NOMO-1 treated with dmso at 0.1 percent for 144 hours (cell line): Measurements from ENCODE around the gene RILPL1.
"Not testable (repeated sequence)": the region's sequence is repeated elsewhere in the genome, so short reads cannot be mapped to it uniquely, and the experiment has no call there.

ENCODE experiments used
- DNase-seq: peaks from one replicate; lab custom pipeline; 2025; ENCODE audit not compliant: unreplicated experiment; lab: John Stamatoyannopoulos, UW

The RILPL1 gene, protein sequence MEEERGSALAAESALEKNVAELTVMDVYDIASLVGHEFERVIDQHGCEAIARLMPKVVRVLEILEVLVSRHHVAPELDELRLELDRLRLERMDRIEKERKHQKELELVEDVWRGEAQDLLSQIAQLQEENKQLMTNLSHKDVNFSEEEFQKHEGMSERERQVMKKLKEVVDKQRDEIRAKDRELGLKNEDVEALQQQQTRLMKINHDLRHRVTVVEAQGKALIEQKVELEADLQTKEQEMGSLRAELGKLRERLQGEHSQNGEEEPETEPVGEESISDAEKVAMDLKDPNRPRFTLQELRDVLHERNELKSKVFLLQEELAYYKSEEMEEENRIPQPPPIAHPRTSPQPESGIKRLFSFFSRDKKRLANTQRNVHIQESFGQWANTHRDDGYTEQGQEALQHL

DNA sequence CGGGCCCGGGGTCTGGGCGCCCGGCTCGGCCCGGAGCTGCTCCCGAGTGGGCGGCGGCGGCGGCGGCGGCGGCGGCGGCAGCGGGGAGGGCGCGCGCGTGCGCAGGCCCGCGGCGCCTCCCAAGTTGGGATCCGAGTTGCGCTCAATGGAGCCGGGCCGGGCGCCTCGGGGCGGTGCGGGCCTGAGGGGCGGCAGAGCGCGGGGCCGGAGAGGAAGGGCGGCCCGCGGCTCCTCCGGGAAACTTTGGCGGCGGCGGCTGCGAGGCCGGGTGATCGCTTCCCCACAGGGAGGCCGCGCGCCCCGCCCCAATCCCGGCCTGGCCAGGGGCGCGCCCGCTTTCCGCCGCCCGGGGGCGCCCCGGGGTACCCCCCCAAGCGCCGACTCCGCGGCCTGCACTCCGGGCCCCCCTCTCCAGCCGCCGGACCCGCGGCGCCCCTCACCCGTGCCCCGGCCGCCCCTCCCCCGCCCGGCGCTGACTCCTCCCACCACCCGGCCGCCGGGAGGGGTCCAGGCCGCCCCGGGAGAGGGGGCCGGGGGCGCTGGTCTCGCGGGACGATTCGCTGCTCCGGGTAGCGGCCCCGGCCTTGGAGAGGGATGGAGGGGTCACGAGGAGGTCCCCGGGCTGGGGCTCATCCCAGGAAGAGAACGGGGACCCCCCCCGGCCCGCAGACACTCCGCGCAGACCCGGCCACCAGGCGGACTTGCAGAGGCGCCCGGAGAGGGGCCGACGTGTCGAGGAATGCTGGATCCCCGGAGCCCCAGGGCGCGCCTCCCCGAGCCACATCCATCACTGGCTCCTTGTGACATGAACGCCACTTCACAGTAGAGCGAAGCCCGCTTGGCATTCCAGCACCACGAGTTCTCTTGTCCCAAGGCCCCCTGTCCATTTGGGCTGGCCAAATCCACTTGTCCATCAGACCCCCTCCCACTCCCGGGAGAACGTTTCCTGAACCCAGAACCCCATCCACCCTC, at the start of gene RILPL1:
TSS of gene RILPL1 (minus strand) at position 48 of the 972 bp plus-strand sequence. CDS start 237 bp downstream, outside the sequence.
- no peak for DNase-seq

- no peak for DNase-seq
These were observed 47.3 kb upstream of the RILPL1 start for GRCh38 chr12:123580772-123581171.

GRCh38 chr12:123578829-123579228, 45.3 kb upstream of the RILPL1 start:
- DNase-seq = not testable (repeated sequence)

- no peak for DNase-seq
These were observed 44.7 kb upstream of the RILPL1 start for GRCh38 chr12:123578243-123578642.

DNA sequence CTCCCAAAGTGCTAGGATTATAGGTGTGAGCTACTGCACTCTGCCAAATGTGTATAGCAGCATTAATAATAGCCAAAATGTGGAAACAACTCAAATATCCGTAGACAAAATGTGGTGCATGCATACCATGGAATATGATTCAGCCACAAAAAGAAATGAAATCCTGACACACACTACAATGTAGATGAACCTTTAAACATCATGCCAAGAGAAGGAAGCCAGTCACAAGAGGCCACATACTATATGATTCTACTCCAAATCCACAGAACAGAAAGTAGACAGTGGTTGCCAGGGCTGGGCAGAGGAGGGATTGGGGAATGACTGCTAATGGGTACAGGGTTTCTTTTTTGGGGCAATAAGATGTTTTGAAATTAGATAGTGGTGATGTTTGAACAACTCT, 43.1 kb upstream of the RILPL1 start:
- DNase-seq = no peak

- no peak for DNase-seq
These were observed 40.4 kb upstream of the RILPL1 start for GRCh38 chr12:123573870-123574269.

DNA sequence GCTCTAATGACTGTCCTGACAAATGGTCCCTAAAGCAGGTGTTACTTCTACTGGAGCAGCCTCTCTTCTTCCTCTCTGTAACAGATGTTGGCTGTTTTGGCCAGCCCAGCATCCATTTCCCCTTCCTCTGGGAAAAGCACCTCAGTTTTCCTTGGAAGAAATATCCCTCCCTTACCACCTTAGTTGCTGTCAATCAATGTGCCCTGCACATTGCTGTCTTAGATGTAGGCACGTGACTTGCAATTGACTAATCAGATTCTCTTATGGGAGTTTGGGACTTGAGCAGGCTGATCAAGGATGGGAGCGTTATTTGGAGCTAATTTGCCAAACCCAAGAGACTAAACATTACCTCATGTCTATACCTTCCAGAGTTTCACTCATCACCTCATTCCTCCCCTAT, 38.9 kb upstream of the RILPL1 start:
- DNase-seq = no peak

DNA sequence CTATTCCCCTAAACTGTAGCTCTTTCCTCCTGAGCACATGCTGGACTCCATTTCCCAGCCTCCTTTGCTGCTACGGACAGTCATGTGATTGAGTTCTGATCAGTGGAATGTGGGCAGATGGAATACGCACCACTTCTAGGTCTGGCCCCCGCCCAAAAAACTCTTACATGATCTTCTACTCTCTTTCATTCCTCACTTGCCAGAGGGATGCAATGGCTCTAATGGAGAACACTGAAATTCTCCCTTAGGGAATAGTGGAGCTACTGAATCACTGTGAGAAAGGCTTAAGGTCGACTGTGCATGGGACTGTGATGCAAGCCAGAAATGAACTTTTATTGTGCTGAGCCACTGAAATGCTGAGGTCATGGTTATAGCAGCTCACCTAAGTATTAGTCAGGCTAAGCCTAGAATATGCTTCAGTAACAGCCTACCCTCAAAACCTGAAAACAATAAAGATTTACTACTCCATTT, 37.9 kb upstream of the RILPL1 start:
- no peak for DNase-seq

- DNase-seq = no peak
These were observed 25.9 kb upstream of the RILPL1 start for GRCh38 chr12:123559468-123559867.

GRCh38 chr12:123558487-123558886, 25.0 kb upstream of the RILPL1 start:
- not testable (repeated sequence) for DNase-seq

DNA sequence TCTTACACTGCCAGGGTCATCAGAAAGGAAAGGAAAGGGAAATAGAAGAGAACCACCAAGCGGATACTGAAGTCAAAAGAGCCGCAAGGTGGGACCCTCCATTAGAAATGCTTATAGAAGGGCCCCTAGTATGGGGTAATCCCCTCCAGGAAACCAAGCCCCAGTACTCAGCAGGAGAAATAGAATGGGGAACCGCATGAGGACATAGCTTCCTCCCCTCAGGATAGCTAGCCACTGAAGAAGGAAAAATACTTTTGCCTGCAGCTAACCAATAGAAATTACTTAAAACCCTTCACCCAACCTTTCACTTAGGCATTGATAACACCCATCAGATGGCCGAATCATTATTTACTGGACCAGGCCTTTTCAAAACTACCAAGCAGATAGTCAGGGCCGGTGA, 21.3 kb upstream of the RILPL1 start:
- not testable (repeated sequence) for DNase-seq

- DNase-seq = peak; percentile 21
These were observed 20.6 kb upstream of the RILPL1 start for GRCh38 chr12:123554136-123554535.

DNA sequence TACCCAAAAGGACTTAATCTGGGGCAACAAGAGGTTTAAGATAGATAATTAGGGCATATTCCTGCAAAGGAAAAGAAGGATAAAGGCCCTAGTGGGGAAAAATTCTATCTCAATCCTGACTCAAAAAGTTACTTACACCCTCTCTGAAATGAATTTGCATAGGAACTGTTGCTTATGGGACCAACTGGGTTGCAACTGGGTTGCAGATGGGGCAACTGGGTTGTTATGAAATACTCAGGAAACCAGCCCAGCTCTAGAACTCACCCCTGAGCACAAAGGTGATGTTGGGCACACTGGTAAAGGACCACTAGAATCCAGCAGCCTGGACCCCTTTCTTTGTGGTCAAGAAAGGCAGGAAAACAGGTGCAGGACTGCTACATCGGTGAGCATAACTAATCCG, 17.2 kb upstream of the RILPL1 start:
- no peak for DNase-seq

- no peak for DNase-seq
These were observed 14.6 kb upstream of the RILPL1 start for GRCh38 chr12:123548107-123548506.

- DNase-seq = no peak
These were observed 12.8 kb upstream of the RILPL1 start for GRCh38 chr12:123546281-123546680.

- DNase-seq = no peak
These were observed 10.0 kb upstream of the RILPL1 start for GRCh38 chr12:123543541-123543940.

DNA sequence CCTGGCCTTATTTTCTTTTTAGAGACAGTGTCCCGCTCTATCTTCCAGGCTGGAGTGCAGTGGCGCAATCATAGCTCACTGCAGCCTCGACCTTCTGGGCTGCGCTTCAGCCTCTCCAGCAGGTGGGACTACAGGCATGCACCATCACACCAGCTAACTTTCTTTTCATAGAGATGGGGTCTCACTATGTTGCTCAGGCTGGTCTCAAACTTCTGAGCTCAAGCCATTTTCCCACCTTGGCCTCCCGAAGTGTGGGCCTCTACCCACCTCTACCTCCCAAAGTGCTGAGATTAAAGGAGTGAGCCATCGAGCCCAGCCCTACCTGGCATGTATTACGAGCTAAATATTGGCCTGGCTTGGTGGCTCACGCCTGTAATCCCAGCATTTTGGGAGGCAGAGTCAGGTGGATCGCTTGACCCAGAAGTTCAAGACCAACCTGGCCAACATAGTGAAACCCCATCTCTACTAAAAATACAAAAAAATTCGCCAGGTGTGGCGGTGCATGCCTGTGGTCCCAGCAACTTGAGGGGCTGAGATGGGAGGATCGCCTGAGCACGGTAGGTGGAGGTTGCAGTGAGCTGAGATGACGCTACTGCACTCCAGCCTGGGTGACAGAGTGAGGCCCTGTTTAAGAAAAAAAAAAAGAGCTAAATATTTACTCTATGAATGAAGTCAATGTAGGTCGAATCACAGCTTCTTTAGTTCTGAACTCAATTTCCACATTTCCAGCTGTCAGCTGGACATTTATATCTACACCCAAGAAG, 7.6 kb upstream of the RILPL1 start:
- DNase-seq = no peak

- not testable (repeated sequence) for DNase-seq
These were observed 2.4 kb upstream of the RILPL1 start for GRCh38 chr12:123535952-123536351.

DNA sequence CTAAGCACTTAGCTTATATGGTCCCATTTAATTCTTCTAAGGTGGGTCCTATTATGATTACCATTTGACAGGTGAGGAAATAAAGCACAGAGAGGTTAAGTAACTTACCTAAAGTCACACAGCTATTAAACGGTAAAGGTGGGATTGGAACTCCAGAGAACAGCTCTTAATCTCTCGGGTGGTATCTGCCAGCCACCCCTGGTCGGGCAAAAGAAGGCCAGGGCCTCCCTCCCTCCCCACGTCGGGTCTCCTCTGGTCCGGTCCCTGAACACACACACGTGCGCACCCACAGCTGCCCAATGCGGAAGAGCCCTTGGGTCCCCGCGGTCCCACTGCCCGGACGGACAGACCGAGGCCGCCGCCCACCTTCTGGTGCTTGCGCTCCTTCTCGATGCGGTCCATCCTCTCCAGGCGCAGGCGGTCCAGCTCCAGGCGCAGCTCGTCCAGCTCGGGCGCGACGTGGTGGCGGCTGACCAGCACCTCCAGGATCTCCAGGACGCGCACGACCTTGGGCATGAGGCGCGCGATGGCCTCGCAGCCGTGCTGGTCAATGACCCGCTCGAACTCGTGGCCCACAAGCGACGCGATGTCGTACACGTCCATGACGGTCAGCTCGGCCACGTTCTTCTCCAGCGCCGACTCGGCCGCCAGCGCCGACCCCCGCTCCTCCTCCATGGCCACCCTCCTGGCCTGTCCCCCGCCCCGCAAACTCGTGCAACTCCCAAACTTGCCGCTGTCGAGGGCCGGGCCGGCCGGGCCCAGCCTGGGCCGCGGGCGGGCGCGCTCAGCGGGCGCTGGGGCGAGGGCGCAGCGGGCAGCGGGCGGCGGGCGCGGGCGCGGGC, 490 bp downstream of the RILPL1 start:
- DNase-seq = no peak

DNA sequence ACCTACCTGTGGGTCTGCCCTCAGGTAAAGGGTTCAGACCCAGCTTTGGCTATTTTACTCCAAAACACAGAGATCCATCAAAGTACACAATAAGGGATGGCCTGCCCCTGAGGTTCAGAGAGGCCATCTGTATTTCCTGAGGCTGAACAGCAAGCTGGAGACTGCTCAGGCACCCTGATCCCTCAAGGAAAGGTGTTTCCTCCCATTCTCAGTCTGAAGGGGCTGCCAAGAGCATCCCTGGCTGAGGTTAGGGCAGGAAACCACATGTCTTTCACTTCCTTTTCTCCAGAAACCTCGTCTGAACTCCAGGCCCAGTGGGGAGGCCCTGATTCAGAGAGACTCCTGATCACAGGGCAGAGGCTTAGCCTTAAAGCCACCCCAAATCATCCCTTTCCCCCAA, 1.5 kb downstream of the RILPL1 start:
- DNase-seq = peak; percentile 82
